GM12891 (cell line): Measurements from ENCODE around the gene ZNF618.

Experiments used
- POLR2A ChIP-seq: IDR thresholded peaks from 2 replicates; pipeline ENCODE4 v1.6.1; 2011; ENCODE audit warnings: low read depth, low read length, control low read depth
- POLR2AphosphoS5 ChIP-seq: IDR thresholded peaks from 2 replicates; pipeline ENCODE4 v1.6.1; 2011; ENCODE audit warnings: low read depth, low read length, control low read depth

DNA sequence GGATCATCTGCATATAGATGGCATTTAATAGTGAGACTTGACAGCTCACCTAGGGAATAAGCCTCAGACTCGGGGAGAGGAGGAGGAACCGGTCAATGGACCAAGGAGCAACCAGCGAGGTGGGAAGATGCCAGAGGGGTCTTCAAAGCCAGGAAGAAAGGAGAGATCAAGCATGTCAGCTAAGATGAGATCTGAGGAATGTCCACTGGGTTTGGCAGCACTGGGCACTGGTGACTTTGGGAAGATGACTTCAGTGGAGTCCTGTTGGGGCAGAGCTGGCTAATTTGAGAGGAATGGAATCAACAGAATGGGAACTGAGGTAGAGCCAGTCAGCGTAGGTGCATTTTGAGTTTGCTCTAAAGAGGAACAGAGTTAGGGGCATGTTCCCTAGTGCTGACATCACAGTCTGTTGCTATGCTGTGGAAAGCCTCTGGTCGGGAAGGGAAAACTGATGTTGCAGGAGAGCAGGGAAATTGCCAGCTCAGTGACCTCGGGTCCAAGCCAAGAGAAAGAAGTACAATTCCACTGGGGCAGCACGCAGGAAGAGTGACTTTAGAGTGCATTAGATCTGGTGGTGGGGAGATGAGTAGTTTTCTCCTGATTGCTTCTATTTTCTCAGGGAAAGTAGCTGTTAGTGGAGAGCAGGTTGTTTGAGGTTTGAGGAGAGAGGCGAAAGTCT is 56.9 kb downstream of the ZNF618 start:
- TF ChIP-seq POLR2A (no peak), POLR2AphosphoS5 (no peak)
